HL-60 (cell line): Measurements from ENCODE around the gene PCSK5.

Experiments
- DNase-seq, 2 experiments: peaks; one replicate each; pipeline ENCODE4 v3.0.0-alpha.2; 2010 to 2020; ENCODE audit warnings: low read depth in 1 of 2, low spot score in 1 of 2
- H3K27ac ChIP-seq: fragments of 250-450 bp; sonication (Bioruptor Pico); replicated peaks from 2 replicates; pipeline ENCODE4 v1.5.1; 2020; ENCODE audit warnings: mild to moderate bottlenecking, moderate library complexity
- H3K27me3 ChIP-seq: fragments of 250-450 bp; sonication (Bioruptor Pico); 2 replicates; pipeline ENCODE4 v1.5.1; 2021; ENCODE audit warnings: mild to moderate bottlenecking, moderate library complexity; ENCODE audit not compliant: insufficient read depth, poor library complexity, severe bottlenecking
- H3K4me3 ChIP-seq: replicated peaks from 2 replicates; pipeline ENCODE4 v1.5.1; 2011; ENCODE audit warnings: mild to moderate bottlenecking, control low read depth, low read length; ENCODE audit not compliant: insufficient read depth
- CTCF ChIP-seq: IDR thresholded peaks from one replicate; pipeline ENCODE4 v1.5.1; 2011; ENCODE audit warnings: low read length, control low read depth, inconsistent platforms; ENCODE audit not compliant: insufficient read depth
- GABPA ChIP-seq: IDR thresholded peaks from 2 replicates; pipeline ENCODE4 v1.6.1; 2012; ENCODE audit warnings: low read depth
- POLR2AphosphoS5 ChIP-seq: IDR thresholded peaks from 2 replicates; pipeline ENCODE4 v1.6.1; 2012; ENCODE audit warnings: low read depth
- SPI1 ChIP-seq: IDR thresholded peaks from 2 replicates; pipeline ENCODE4 v1.6.1; 2012; ENCODE audit warnings: low read depth, mild to moderate bottlenecking, borderline replicate concordance
- TF ChIP-seq, protein P1 (sequence below): IDR thresholded peaks from 2 replicates; pipeline ENCODE4 v1.6.1; 2012; ENCODE audit warnings: low read depth; ENCODE audit not compliant: insufficient replicate concordance

Gene PCSK5

DNA sequence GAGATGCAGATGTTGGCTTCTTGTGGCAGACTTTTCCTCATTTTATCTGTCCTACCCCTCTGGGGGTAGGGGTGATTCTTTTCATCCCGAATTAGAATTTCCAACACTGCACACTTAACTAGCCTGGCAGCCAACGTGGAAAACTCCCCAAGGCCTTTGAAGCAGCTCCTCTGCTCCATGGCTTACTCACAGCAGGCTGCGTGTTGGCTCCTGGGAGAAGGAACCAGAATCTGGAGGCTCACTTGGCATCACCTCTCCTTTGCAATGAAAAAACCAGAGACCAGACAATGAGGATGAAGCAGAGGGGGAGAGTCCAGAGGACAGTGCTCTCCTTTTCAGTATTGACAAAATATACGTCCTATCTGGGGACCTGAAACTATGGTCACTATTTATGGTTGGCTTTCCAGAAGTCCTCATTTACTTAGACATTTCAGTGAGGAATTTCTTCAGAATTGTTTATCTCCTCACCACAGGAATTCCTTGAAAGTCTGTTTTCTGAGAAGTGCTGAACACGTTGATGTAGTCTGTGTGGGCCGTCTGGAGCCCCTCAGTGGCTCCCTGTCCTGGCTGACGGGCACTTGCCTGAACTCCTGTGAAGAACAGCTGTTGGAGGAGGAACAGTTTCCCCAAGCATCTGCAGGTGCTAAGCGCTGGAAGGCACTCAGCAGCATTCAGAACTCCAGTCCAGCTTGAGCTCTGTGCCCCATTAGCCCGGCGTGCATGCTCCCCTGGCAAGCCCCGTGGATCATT lies 272.5 kb downstream of the PCSK5 start:
- no peak for TF ChIP-seq POLR2AphosphoS5
- TF ChIP-seq, protein P1, sequence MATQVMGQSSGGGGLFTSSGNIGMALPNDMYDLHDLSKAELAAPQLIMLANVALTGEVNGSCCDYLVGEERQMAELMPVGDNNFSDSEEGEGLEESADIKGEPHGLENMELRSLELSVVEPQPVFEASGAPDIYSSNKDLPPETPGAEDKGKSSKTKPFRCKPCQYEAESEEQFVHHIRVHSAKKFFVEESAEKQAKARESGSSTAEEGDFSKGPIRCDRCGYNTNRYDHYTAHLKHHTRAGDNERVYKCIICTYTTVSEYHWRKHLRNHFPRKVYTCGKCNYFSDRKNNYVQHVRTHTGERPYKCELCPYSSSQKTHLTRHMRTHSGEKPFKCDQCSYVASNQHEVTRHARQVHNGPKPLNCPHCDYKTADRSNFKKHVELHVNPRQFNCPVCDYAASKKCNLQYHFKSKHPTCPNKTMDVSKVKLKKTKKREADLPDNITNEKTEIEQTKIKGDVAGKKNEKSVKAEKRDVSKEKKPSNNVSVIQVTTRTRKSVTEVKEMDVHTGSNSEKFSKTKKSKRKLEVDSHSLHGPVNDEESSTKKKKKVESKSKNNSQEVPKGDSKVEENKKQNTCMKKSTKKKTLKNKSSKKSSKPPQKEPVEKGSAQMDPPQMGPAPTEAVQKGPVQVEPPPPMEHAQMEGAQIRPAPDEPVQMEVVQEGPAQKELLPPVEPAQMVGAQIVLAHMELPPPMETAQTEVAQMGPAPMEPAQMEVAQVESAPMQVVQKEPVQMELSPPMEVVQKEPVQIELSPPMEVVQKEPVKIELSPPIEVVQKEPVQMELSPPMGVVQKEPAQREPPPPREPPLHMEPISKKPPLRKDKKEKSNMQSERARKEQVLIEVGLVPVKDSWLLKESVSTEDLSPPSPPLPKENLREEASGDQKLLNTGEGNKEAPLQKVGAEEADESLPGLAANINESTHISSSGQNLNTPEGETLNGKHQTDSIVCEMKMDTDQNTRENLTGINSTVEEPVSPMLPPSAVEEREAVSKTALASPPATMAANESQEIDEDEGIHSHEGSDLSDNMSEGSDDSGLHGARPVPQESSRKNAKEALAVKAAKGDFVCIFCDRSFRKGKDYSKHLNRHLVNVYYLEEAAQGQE, result no peak
- TF ChIP-seq SPI1, result no peak
- TF ChIP-seq CTCF, result no peak
- TF ChIP-seq GABPA, result no peak
- no peak for DNase-seq
- Histone ChIP-seq H3K27ac (no peak overlapping the region), H3K27me3 (no peaks in the 10 kb centered on the region), H3K4me3 (no peak overlapping the region)

DNA sequence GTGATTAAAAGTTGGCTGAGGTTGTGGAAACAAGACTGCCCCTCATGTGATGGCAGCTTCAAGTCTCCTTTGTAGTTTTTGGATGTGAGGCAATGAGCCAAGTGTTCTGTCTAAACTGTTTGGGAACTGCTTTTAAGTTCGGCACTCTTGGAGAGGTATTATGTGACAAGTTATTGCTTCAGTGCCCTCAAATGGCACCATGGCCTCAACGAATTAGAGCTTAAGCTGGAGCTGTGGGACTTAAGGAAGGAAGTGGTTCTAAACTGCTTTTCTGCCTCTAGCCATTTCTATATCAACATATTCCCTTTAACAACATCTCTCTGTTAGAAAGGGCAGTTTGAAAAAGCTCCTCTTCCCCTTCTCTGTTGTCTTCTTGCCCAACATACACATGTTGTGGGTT lies 276.1 kb downstream of the PCSK5 start:
- Histone ChIP-seq H3K27ac (peak overlapping the region; percentile 81), H3K4me3 (no peak overlapping the region), H3K27me3 (no peaks in the 10 kb centered on the region)
- DNase-seq, result peak in 1 of 2 experiments; percentile 84
- peak; percentile 57; the same call in 1 of the 2 replicates for TF ChIP-seq POLR2AphosphoS5
- TF ChIP-seq CTCF, result no peak
- TF ChIP-seq SPI1, result peak; percentile 92
- TF ChIP-seq GABPA, result no peak
- TF ChIP-seq, protein P1, result peak; percentile 25

DNA sequence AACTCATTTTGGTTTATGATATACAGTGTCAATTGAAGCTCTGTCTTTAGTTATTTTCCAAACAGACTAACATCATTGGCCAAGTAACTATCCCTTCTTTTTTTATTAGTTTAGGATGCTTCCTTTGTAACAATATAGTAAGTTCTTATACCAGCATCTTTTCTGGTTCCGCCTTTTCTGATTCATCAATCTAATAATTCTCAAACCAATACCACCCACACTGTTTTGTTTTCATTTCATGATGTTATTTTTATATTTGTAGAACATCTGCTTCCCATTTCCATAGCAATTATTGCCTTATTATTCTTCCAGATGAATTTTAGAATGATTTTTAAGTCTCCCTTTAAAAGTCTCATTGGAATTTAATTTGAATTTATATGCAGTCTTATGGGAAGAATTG lies 285.7 kb downstream of the PCSK5 start:
- H3K27me3 ChIP-seq, result no peaks in the 10 kb centered on the region
- TF ChIP-seq, protein P1, result no peak
- TF ChIP-seq POLR2AphosphoS5 (no peak), CTCF (no peak), GABPA (no peak), SPI1 (no peak)
- no peak overlapping the region for H3K4me3 ChIP-seq
- no peak for DNase-seq
- no peak overlapping the region for H3K27ac ChIP-seq
